Activated T-cell treated with anti-CD3 and anti-CD28 coated beads, Interleukin-2, amount 50 U/mL, for 4 hours (primary cell): Measurements from ENCODE around the gene BRINP3. TPM values are rescaled to one million over a fixed set of nuclear protein-coding genes. Genes with fewer than 3 reads are reported as not detected.

Source experiments
- ATAC-seq, 2 donors: fragments of 200-7000 bp; cut with Tn5 transposase; one replicate each; pipeline ENCODE4 v1.10.0; 2021
- DNase-seq: peaks from one replicate; pipeline ENCODE4 v3.0.0-alpha.2; 2020
- H3K27me3 Mint-ChIP-seq: one replicate; pipeline ENCODE4 v1.8.0; 2021; ENCODE audit warnings: low read depth, mixed read lengths
- H3K36me3 Mint-ChIP-seq: one replicate; pipeline ENCODE4 v1.8.0; 2022; ENCODE audit warnings: mixed read lengths; ENCODE audit not compliant: insufficient read depth
- H3K4me1 Mint-ChIP-seq: one replicate; pipeline ENCODE4 v1.8.0; 2021; ENCODE audit warnings: low read depth, mixed read lengths
- H3K4me3 Mint-ChIP-seq: one replicate; pipeline ENCODE4 v1.8.0; 2021; ENCODE audit warnings: mild to moderate bottlenecking, moderate library complexity, mixed read lengths
- H3K9me3 Mint-ChIP-seq: one replicate; pipeline ENCODE4 v1.8.0; 2021; ENCODE audit warnings: mixed read lengths
- total RNA-seq, 3 donors: library from RNA; stranded (reverse); gene quantifications; one replicate each; pipeline ENCODE4 v1.2.1, GENCODE V29; 2021

The BRINP3 gene
- total RNA-seq, 3 donors from 2014 or later: not detected

DNA sequence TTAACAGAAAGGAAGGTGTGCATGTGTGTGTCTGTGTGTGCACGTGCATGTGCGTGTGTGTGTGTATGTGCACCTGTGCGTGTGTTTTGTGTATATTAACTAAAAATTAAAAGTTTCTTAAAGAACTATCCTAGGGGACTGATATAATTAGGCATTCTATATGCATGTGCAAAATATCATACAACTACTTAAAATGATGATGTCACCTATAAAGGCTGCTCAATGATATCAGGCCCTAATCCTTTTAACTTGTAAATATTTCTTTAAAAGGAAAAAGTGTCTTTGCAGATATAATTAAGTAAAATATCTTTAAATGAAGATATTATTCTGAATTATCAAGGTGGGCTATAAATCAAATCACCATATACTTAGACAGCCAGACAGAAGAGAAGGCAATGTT, 64.5 kb downstream of the BRINP3 start:
- Mint-ChIP-seq H3K4me3 (no peak overlapping the region), H3K36me3 (no peaks in the 10 kb centered on the region), H3K27me3 (no peaks in the 10 kb centered on the region), H3K9me3 (peaks cover 8% of the 10 kb centered on the region), H3K4me1 (no peaks in the 10 kb centered on the region)
- ATAC-seq (no peak), DNase-seq (no peak)

DNA sequence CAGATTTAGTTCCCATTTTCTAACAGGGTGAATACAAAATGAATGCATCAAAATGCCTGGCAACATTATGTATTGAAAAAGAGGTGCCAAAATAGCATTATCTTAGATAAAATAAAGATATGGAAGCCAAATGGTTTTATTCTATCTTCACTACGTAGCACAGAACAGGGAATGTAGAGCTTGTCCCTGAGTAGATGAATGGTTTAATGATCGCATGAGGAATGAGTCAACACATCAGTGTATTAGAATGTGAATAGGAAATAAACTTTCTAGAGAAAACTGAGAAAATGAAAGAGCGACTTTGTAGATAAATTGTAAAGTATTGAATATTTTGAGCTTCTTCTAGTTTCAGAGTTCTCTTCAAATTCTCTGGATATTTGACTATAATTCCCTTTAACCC, 74.3 kb downstream of the BRINP3 start:
- DNase-seq (no peak), ATAC-seq (no peak)
- H3K4me3 Mint-ChIP-seq: no peak overlapping the region
- H3K9me3 Mint-ChIP-seq: no peaks in the 10 kb centered on the region
- no peaks in the 10 kb centered on the region for H3K27me3 Mint-ChIP-seq
- H3K36me3 Mint-ChIP-seq: no peaks in the 10 kb centered on the region
- H3K4me1 Mint-ChIP-seq: no peaks in the 10 kb centered on the region

DNA sequence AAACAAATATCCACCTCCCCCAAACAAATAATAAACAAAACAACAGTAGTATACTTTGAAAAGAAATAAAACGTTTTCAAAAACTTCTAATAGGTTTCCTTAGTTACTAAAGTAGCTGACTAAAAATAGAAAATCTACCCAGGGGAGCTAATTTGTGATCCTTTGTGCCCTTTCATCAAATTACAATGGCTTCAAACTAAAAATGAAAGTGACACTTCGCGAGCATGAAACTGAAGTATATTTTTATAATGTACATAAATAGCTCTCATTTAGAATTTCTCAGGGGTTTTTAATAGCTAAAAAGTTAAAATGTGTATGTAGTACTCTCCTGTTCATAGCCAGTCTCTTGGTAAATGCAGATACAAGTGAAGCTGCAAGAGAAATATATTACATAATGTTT, 78.4 kb downstream of the BRINP3 start:
- H3K9me3 Mint-ChIP-seq: no peaks in the 10 kb centered on the region
- no peaks in the 10 kb centered on the region for H3K27me3 Mint-ChIP-seq
- DNase-seq (no peak), ATAC-seq (no peak)
- H3K4me1 Mint-ChIP-seq: no peaks in the 10 kb centered on the region
- no peak overlapping the region for H3K4me3 Mint-ChIP-seq
- H3K36me3 Mint-ChIP-seq: no peaks in the 10 kb centered on the region

DNA sequence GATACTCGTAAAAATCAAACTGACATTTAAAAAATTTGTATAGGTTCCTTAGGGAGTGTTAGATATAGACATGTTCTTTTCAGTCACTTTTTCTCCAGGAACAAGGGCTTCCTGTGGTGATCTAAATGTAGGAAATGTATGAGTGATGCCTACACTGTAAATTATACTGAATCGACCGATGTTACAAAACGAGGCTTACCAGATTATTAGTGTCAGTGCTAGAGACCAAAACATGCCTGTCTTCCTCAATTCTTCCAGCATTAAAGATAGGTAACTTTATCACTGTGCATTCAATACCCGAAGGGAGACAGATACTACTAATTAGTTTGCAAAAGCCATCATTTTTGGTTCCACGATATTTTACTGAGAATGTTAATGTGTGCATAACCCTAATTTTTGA, 86.1 kb downstream of the BRINP3 start:
- H3K4me1 Mint-ChIP-seq: no peaks in the 10 kb centered on the region
- no peak overlapping the region for H3K4me3 Mint-ChIP-seq
- DNase-seq: no peak
- no peaks in the 10 kb centered on the region for H3K27me3 Mint-ChIP-seq
- no peaks in the 10 kb centered on the region for H3K36me3 Mint-ChIP-seq
- H3K9me3 Mint-ChIP-seq: peaks cover 17% of the 10 kb centered on the region
- no peak for ATAC-seq

DNA sequence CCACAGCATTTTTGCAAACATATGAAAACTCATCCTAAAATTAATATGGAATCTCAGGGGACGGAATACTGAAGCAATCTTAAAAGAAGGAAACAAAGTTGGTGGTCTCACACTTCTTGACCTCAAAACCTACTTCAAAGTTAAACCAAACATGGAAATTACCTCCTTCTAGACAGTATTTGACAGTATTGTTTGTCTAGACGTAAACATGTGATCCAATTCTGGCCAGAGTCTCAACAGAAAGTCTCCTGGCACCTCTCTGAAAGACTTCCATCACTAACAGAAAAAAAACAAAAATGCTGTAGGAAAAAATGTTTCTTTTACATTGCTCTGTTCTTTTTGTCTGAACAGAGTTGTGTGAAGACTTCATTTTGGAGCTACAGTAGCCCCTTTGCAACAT, 99.7 kb downstream of the BRINP3 start:
- no peak for ATAC-seq
- no peak for DNase-seq
- peaks cover 14% of the 10 kb centered on the region for H3K9me3 Mint-ChIP-seq
- H3K4me3 Mint-ChIP-seq: no peak overlapping the region
- H3K27me3 Mint-ChIP-seq: no peaks in the 10 kb centered on the region
- no peaks in the 10 kb centered on the region for H3K4me1 Mint-ChIP-seq
- H3K36me3 Mint-ChIP-seq: no peaks in the 10 kb centered on the region

DNA sequence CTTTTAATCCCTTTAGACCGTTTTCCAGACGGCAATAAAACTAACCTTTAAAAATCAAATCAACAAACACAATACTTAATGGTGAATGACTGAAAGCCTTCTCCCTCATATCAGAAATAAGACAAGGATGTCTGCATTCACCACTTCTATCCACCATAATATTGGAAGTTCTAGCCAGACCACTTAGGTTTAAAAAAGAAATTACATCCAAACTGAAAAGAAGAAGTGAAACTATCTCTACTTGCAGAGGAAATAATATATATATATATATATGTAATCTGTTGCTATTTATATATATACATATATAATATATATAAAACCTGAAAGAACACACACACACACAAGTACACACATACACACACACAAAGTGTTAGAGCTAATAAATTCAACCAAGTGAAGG, 100.4 kb downstream of the BRINP3 start:
- Mint-ChIP-seq H3K27me3 (no peaks in the 10 kb centered on the region), H3K4me3 (no peak overlapping the region), H3K9me3 (peaks cover 14% of the 10 kb centered on the region), H3K4me1 (no peaks in the 10 kb centered on the region), H3K36me3 (no peaks in the 10 kb centered on the region)
- no peak for ATAC-seq
- DNase-seq: no peak

DNA sequence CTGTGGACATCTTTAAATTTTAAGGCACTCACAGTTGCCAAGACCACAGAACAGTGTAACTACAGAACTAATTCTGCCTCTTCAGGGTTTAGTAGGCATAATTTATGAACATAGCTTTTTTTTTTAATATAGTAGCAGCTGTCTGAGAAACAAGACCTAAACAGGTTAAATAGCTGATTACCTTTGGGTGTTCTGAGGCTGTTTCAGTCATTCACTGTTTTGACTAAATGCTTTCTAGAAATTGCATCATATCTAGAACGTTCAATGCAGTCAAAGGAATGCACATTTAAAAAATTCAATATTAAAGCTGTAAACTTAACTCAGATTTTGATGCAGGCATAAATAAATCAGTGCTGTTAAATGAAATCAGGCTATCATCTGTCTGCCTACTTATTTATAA, 101.6 kb downstream of the BRINP3 start:
- no peak for ATAC-seq
- peaks cover 16% of the 10 kb centered on the region for H3K9me3 Mint-ChIP-seq
- no peaks in the 10 kb centered on the region for H3K4me1 Mint-ChIP-seq
- H3K27me3 Mint-ChIP-seq: no peaks in the 10 kb centered on the region
- no peak for DNase-seq
- no peak overlapping the region for H3K4me3 Mint-ChIP-seq
- H3K36me3 Mint-ChIP-seq: no peaks in the 10 kb centered on the region

DNA sequence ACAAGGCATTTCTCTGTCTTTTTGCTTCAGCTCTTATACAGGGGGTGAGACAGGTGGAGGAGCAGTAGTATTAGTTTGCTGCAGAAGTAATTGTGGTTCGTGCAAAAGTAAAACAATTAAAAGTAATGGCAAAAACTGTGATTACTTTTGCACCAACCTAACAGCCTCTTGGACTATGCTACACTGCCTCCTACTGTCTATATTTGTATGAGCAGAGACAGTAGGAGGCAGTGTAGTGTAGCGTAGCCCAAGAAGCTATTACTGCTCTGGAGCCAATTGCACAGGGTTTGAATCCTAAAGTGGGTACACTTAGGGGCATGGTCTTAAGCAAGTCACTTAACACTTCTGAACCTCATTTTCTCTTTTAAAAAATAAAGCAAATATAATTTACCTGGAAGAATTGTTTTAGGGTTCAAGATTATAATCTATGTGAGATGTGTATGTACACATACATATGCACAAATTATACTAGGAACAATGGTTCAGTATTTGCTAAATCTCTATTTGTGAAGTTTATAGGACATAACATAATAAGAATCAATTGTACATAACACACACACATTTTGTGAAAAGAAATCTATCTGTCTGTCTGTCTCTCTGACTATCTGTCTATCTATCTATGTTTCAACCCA, 103.8 kb downstream of the BRINP3 start:
- H3K4me1 Mint-ChIP-seq: no peaks in the 10 kb centered on the region
- ATAC-seq: no peak
- peaks cover 10% of the 10 kb centered on the region for H3K9me3 Mint-ChIP-seq
- no peaks in the 10 kb centered on the region for H3K36me3 Mint-ChIP-seq
- no peaks in the 10 kb centered on the region for H3K27me3 Mint-ChIP-seq
- no peak for DNase-seq
- no peak overlapping the region for H3K4me3 Mint-ChIP-seq

DNA sequence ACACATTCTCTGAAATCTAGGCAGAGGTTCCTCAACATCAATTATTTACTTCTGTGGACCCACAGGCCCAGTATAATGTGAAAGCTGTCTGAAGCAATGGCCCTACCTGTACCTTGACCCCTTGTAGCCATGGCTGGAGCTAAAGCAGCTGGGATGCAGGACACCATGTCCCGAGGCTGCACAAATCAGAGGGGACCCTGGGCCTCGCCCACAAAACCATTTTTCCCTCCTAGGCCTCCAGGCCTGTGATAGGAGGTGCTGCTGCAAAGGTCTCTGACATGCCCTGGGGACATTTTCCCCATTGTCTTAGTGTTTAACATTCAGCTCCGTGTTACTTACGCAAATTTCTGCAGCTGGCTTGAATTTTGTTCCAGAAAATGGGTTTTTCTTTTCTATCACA, 110.5 kb downstream of the BRINP3 start:
- DNase-seq: no peak
- ATAC-seq: no peak

DNA sequence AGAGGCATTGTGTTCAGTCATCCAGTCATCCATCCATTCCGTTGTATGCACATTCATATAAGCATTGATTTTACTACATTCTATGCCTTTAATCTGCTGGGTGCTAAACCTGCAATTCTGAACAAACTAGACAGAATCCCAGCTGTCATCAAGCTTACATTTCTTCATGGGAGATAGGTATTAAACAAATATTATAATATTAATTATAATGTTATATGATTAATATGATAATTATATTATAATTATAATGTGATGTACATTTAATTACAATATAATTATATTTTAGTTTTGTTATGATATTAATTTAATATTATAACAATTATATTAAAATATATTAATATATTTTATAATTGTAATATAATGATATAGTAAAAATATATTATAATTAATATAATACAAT, 112.4 kb downstream of the BRINP3 start:
- Mint-ChIP-seq H3K27me3 (no peaks in the 10 kb centered on the region), H3K36me3 (no peaks in the 10 kb centered on the region), H3K4me3 (no peak overlapping the region), H3K9me3 (peaks cover 13% of the 10 kb centered on the region), H3K4me1 (no peaks in the 10 kb centered on the region)
- ATAC-seq: no peak
- no peak for DNase-seq

More for the DNA sequence above, 110.5 kb downstream of the BRINP3 start:
- H3K4me3 Mint-ChIP-seq: no peak overlapping the region
- no peaks in the 10 kb centered on the region for H3K36me3 Mint-ChIP-seq
- peaks cover 20% of the 10 kb centered on the region for H3K9me3 Mint-ChIP-seq
- H3K27me3 Mint-ChIP-seq: no peaks in the 10 kb centered on the region
- H3K4me1 Mint-ChIP-seq: no peaks in the 10 kb centered on the region

DNA sequence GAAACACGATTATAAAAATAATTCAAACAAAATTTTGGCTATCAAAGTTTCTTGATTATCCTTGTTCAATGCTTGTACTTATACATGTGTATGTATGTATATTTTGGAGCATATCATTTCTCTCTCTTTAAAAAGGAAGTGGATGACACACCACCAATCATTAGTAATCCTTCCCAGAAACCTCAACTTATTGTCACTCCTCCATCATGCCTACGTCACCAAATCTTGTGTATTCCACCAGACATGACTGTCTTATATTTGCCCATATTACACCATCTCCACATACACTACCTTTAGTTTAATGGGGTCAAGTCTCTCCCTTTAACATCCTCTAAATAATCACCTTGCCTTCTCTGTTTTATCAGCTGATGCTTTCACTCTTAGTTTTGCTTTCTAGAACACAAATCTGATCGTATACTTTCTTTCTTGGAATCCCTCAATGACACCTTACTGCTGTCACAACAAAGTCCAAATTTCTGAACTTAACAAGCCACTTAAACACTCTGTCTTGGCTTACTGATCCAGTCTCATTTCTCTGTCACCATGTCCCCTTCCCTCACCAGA, 124.0 kb downstream of the BRINP3 start:
- no peaks in the 10 kb centered on the region for H3K27me3 Mint-ChIP-seq
- peaks cover 13% of the 10 kb centered on the region for H3K9me3 Mint-ChIP-seq
- DNase-seq (no peak), ATAC-seq (no peak)
- H3K4me3 Mint-ChIP-seq: no peak overlapping the region
- H3K36me3 Mint-ChIP-seq: no peaks in the 10 kb centered on the region
- no peaks in the 10 kb centered on the region for H3K4me1 Mint-ChIP-seq

DNA sequence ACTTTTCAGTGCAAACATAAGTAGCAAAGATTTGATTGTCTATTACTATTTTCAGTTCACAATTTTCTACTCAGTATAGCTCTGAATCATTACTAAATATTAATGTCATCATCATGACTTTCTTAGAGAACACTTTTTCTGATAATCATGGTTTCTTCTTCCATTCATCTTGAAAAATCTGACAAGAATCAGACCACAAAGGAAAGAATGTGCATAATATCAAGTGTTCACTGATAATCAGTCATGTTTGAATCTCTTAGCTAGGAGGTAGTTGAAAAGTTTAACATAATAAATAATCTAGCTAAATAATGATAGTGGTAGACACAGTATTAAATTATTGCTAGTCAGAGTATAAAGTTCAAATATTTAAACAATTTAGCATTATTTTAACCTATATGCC, 133.2 kb downstream of the BRINP3 start:
- no peaks in the 10 kb centered on the region for H3K36me3 Mint-ChIP-seq
- ATAC-seq: no peak
- H3K9me3 Mint-ChIP-seq: peaks cover 11% of the 10 kb centered on the region

DNA sequence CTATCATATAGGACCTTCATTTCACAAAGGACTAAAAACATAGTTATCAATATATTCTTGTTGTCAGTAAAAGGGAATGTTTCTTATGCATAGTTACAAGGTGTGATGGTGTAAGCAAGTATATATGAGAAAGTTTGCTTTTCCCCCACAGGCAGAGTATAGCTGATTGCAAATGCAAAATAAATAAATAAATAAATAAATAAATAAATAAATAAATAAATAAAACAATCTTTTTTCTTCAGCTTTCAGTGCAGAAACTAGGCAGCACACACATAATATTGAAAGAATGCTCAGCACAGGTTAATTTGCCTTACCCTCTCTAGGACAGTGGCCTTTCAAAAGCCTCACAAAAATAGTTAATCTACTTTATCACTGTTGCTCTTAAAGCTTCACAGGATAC, 138.8 kb downstream of the BRINP3 start:
- peaks cover 23% of the 10 kb centered on the region for H3K9me3 Mint-ChIP-seq
- no peak overlapping the region for H3K4me3 Mint-ChIP-seq
- H3K36me3 Mint-ChIP-seq: no peaks in the 10 kb centered on the region
- no peak for DNase-seq
- no peaks in the 10 kb centered on the region for H3K27me3 Mint-ChIP-seq
- H3K4me1 Mint-ChIP-seq: no peaks in the 10 kb centered on the region
- ATAC-seq: no peak

More for the DNA sequence above, 133.2 kb downstream of the BRINP3 start:
- no peak for DNase-seq
- H3K27me3 Mint-ChIP-seq: no peaks in the 10 kb centered on the region
- no peak overlapping the region for H3K4me3 Mint-ChIP-seq
- H3K4me1 Mint-ChIP-seq: no peaks in the 10 kb centered on the region

DNA sequence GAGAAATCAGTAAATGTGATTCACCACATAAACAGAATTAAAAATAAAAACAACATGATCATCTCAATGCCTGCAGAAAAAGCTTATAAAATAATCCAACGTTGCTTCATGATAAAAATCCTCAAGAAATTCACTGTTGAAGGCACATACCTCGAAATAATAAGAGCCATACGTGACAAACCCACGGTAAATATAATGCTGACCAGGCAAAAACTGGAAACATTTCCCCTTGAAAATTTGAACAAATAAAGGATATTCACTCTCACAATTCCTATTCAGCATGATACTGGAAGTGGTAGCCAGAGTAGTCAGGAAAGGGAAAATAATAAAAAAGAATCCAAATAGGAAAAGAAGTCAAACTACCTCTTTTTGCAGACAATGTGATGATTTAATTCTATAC, 148.8 kb downstream of the BRINP3 start:
- no peaks in the 10 kb centered on the region for H3K36me3 Mint-ChIP-seq
- H3K9me3 Mint-ChIP-seq: peaks cover 24% of the 10 kb centered on the region
- ATAC-seq: no peak
- no peak for DNase-seq
- no peak overlapping the region for H3K4me3 Mint-ChIP-seq
- no peaks in the 10 kb centered on the region for H3K27me3 Mint-ChIP-seq
- H3K4me1 Mint-ChIP-seq: no peaks in the 10 kb centered on the region

DNA sequence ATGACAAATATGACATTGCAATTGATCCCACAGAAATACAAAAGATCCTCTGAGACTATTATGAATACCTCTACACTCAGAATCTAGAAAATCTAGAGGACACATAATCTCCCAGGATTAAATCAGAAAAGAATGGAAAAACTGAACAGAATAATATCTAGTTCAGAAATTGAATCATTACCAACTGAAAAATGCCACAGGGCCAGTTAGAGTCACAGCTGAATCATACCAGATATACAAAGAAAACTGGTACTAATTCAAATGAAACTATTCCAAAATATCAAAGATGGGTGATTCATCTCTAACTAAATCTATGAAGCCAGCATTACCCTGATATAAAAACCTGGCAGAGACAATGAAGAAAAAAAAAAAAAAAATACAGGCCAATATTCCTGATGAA, 149.3 kb downstream of the BRINP3 start:
- H3K27me3 Mint-ChIP-seq: no peaks in the 10 kb centered on the region
- H3K4me1 Mint-ChIP-seq: no peaks in the 10 kb centered on the region
- no peaks in the 10 kb centered on the region for H3K36me3 Mint-ChIP-seq
- ATAC-seq (no peak), DNase-seq (no peak)
- H3K9me3 Mint-ChIP-seq: peaks cover 24% of the 10 kb centered on the region
- H3K4me3 Mint-ChIP-seq: no peak overlapping the region
